Uterus (tissue), 2 donors: Measurements from ENCODE around the gene GLI2.

Experiments used
- CTCF ChIP-seq, 4 experiments: fragments of 200-600 bp in 2 of 4; fragments of 450-650 bp in 2 of 4; sonication (generic) in 2 of 4; IDR thresholded peaks; one replicate each; pipeline ENCODE4 v1.5.1; 2016 to 2019; ENCODE audit warnings: antibody characterized with exemption in 4 of 4, mild to moderate bottlenecking in 2 of 4, moderate library complexity in 1 of 4
- POLR2A ChIP-seq, 2 donors: fragments of 450-650 bp; IDR thresholded peaks; one replicate each; pipeline ENCODE4 v1.6.1; 2016; ENCODE audit warnings: antibody characterized with exemption in 2 of 2, mild to moderate bottlenecking in 1 of 2, moderate library complexity in 1 of 2

GRCh38 chr2:120769076-120769786, 33.6 kb downstream of the GLI2 start:
- TF ChIP-seq CTCF (IDR thresholded peaks at IDR 0.05): no peak
- no peak for TF ChIP-seq POLR2A (IDR thresholded peaks at IDR 0.05)
